NCI-H446 treated with DMSO at 0.1 percent for 48 hours (cell line): ENCODE measurements around the gene RAB43.
"Not testable (repeated sequence)": the region's sequence is repeated elsewhere in the genome, so short reads cannot be mapped to it uniquely, and the experiment has no call there.

Source experiments
- DNase-seq: peaks from one replicate; lab custom pipeline; 2025; lab: John Stamatoyannopoulos, UW

Gene RAB43

DNA sequence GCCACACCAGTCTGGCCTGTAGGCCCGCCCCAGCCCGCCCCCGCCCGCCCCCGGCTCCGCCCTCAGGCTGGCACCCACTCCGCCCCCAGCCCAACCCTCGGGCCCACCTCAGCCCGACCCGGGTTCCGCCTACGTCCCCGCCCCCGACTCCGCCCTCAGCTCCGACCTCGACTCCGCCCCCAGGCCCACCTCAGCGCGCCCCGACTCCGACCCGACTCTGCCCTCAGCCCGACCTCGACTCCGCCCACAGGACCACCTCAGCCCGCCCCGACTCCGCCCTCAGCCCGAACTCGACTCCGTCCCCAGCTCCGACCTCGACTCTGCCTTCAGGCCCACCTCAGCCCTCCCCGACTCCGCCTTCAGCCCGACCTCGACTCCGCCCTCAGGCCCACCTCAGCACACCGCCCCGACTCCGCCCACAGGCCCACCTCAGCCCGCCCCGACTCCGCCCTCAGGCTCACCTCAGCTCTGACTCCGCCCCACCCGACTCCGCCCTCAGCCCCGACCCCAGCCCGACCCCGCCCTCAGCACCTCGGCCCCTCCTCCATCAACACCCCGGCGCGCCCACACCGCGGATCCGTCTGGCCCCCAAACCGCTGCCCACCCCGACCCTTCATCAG lies at the start of gene RAB43:
TSS of gene RAB43 (minus strand) at position 13 of the 620 bp plus-strand sequence. CDS start 315 bp downstream, outside the sequence.
- DNase-seq: peak; percentile 25

DNA sequence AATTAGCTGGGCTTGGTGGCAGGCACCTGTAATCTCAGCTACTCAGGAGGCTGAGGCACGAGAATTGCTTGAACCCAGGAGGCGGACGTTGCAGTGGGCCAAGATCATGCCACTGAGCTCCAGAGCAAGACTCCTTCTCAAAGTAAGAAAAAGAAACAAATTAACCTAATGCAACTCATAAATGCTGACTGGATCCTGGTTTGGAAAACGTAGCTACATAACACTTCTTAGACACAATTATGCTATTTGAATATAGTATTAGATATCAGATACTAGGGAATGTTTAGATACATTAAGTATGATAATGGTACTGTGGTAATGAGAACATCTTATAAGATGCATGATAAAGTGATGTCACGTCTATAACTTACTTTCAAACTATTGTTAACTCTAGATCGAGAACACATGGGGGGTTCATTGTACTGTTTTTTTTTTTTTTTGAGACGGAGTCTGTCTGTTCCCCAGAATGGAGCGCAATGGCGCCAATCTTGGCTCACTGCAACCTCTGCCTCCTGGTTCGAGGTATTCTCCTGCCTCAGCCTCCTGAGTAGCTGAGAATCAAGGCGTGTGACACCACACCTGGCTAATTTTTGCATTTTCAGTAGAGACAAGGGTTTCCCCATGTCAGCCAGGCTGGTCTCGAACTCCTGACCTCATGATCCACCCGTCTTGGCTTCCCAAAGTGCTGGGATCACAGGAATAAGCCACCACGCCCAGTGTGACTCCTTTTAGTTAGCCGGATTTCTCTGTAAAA lies 45.2 kb upstream of the RAB43 start:
- no peak for DNase-seq

DNA sequence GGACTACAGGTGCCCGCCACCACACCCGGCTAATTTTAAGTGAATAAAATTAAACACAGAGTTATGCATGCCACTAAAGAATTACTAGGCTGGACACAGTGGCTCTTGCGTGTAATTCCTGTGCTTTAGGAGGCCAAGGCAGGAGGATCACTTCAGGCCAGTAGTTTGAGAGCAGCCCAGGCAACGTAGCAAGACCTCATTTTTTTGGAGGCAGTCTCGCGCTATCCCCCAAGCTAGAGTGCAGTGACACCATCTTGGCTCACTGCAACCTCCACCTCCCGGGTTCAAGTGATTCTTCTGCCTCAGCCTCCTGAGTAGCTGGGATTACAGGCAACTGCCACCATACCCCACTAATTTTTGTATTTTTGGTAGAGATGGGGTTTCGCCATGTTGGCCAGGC lies 44.0 kb upstream of the RAB43 start:
- DNase-seq: not testable (repeated sequence)

DNA sequence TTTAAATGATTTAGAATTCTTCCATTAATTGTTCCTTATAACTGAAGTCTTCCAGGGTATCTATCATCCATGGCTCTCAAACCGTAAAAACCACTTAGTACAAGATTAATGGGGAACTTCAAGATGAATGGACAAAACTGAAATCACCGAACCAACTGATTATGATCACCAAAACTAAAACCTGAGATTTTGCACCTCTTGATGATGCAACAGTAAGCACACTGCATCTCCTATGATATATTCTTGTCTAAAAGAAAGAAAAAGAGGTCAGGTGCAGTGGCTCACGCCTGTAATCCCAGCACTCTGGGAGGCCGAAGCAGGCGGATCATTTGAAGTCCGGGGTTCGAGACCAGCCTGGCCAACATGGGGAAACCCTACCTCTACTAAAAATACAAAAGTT lies 42.9 kb upstream of the RAB43 start:
- no peak for DNase-seq

DNA sequence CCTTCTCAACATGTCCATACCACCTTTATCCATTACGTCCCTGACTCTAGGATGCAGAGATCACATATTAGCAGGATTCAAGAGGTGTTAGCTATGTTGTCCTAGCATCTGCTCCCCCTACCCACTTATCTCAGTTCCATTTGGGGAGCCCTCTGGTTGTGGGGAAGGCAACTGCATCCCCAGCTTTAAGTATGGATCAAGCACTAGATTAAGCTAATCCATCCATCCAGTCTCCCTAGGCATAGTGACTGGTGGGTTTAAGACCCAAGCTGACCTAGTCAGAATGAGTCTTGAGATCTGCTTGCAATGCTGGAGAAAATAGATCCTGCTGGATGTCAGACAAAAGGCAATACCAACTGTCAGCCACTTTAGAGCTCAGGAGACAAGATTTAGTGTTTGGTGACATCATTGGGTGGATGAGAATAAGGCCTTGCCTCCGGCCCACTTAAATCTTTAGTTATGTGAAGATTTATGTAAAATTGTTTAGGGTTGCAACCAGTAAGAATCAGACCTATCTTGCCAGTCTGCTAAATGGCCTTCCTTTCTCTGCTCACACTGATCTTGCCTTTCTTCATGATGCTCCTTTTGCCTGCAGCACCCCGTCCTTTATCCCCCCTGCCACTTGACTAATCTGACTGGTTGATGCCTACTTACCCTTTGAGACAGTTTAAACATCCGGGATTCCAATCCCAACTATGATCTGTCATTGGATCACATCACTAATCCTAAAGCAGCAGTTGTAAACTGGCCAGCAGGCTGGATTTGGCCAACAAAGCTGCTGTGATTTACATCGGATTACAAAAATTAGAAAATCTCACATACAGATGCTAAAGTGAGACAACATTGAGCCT lies 41.4 kb upstream of the RAB43 start:
- no peak for DNase-seq

DNA sequence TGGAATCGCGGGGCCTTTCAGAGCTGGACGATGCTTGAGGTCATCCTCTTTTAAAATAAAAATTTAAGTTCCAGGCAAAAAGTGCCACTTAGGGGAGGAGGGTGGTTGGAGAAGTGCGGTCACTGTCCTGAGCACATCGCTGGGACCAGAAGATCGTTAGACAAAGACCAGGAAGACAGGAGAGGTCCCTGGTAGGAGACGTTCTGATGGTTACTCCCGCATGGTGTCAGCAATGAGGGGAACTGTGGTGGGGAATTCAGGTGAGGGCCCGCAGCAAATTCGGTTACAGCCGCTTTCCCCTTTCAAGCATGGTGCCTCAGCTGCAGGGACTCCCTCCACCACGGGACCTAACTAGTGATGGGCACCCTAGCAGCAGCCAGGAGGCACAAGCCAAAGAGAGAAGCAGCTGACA lies 40.3 kb upstream of the RAB43 start:
- DNase-seq: no peak

DNA sequence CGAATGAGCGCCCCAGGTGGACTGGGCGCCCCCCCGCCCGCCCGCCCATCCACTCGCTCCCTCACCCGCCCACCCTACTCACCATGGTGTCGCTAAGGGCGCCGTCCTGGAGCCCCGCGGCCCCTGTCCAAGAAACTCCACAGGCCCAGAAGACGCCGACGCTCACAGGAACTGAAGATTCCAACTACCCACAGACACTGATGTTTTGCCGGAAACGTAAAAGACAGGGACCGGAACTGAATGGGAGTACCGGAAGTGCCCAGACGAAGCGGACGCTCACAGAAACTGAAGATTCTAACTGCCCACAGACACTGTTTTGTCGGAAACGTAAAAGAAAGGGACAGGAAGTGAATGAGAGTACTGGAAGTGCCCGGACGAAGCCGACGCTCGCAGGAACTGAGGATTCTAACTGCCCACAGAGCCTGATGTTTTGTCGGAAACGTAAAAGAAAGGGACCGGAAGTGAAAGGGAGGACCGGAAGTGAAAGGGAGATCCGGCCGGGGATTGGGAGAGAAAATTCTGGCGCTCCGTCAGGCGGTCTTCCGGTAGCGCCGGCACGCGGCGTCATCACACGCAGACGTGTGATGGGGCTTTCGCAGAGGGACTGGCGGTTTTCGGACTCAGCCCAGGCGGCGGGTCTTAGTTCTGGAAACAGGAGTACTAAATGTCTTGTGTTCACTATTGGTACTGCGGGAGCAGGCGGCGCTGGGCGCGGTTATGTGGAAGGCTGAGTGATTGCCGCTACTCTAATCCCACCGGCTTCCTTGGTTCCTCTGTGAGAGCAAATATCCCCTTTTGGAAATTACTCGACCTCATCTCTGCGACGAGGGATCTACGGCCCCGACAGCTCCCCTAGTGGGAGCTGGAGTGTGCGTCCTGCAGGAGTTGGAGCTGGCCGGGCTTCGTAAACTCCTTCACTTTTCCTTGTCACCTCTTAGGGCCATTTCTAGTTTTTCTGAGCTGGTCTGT lies 39.6 kb upstream of the RAB43 start, which contains the start of gene ISY1:
TSS of gene ISY1 (minus strand) at position 173 of the 969 bp plus-strand sequence. CDS start at position 85, 88 bp downstream.
- peak; percentile 98 for DNase-seq

DNA sequence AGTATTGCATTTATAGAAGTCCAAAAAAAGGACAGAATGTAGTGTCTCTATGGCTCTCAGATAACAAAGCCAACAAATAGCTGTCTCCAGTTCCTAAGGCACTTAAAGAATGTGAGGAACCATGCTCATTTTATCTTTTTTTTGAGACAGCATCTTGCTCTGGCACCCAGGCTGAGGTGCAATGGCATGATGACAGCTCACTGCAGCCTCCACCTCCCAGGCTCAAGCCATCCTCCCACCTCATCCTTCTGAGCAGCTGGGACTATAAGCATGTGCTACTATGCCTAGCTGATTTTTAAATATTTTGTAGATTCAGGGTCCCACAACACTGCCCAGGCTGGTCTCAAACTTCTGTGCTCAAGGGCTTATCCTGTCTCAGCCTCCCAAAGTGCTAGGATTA lies 23.2 kb upstream of the RAB43 start:
- DNase-seq: no peak

DNA sequence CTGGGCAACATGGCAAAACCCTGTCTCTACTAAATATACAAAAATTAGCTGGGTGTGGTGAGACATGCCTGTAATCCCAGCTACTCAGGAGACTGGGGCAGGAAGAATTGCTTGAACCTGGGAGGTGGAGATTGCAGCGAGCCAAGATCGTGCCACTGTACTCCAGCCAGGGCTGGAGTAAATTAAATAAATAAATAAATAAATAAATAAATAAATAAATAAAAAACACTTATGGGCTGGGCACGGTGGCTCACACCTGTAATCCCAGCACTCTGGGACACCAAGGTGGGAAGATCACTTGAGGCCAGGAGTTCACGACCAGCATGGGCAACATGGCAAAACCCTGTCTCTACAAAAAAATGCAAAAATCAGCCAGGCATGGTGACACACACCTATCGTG lies 19.4 kb upstream of the RAB43 start:
- DNase-seq: not testable (repeated sequence)

DNA sequence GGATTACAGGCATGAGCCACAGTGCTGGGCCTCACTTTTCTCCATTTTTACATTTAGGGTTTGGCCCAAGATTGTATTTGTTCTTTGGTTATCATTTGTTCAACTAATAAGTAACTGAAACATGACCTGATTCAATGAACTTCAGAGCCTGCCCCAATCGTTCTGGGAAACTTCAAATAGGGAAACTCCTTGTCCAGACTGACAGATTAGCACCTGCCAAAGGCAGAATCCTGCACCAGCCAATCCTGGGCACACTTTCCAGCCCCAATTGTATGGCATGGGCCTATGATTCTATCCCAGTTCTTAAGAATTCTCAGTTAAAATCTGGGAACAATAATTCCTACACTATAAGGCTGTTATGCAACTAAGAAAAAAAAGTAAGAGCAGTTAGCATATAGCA lies 18.3 kb upstream of the RAB43 start:
- DNase-seq: no peak

DNA sequence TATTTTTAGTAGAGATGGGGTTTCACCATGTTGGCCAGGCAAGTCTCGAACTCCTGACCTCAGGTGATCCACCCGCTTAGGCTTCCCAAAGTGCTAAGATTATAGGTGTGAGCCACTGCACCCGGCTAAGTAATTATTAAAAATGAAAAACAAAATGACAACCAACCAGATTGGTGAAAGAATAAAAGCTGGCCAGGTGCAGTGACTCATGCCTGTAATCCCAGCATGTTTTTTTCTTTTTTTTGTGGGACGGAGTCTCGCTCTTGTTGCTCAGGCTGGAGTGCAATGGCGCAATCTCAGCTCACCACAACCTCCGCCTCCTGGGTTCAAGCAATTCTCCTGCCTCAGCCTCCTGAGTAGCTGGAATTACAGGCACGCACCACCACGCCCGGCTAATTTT lies 14.7 kb upstream of the RAB43 start:
- DNase-seq: not testable (repeated sequence)

DNA sequence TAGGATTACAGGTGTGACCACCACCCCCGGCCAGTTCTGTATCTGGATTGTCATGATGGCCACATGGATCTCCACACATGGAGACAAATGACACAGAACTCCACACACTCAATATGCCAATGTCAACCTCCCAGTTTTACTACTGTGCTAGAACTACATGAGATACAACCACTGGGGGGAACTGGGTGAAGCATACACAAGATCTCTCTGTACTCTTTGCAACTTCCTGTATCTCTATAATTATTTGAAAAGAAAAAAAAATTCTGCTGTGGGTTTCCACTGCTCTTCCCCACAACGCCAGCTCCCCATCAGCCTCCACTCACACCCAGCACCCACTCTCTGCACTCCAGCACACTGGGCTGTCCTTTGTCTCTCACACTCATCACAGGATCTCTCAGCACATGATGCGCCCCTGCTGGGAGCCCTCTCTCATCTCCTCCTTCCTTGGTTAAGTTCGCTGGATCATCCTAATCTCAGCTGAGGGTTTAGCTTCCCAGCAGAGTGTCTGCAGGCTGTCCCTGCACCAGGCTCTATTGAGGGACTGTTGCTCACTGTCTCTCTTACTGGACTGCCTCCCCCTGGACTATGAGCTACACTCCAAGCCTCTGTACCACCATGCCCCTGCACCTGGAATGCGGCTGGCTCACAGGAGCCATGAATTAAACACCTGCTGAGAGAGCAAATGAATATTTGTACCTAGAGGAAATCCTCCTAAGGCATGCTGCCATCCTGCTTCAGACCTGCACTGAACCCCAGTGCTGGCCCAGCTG lies 10.7 kb upstream of the RAB43 start:
- no peak for DNase-seq

DNA sequence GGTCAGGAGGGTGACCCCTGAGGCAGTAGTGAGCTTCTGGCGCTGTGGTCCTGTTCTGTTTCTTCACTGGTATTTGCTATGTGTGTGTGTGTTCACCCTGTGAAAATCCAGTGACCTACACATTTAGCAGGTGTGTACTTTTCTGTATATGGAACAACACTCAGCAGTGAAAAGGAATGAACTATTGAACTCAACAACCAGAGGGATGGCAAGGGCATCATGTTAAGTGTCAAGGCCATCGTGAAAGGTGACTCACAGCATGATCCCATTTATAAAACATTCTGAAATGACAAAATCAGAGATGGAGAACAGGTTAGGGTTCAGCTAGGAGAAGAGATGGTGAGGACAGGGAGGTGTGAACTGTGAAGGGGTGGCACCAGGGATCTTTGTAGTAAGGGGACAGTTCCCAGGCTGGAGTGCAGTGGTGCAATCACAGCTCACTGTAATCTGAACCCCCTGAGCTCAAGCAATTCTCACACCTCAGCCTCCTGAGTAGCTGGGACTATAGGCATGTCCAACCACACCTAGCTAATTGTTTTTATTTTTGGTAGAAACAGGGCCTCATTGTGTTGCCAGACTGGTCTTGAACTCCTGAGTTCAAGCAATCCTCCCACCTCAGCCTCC lies 10.0 kb upstream of the RAB43 start:
- no peak for DNase-seq

DNA sequence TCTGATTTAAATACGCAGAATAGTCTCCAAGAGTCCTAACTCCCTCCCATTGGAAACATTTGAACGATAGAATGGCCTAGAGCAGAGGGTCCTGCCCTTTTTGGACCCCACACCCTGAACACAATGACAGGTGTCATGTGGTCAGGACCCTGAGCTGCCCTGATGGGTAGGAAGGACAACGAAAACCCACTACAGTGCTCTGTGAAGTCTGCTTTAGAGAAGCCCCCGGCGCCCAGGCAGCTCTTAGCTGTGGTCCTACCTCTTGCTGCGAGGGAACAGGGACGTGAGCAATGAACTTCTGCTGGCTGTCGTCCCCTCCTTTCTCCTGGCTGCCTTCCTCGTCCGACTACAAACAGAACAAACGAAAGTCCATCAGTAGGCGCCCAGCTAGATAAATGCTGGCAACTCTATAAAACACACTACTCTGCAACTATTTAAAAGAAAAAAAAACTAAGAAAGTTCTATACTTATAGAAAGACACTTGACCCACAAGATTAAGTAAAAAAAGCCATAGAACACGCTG lies 8.7 kb upstream of the RAB43 start:
- DNase-seq: no peak

DNA sequence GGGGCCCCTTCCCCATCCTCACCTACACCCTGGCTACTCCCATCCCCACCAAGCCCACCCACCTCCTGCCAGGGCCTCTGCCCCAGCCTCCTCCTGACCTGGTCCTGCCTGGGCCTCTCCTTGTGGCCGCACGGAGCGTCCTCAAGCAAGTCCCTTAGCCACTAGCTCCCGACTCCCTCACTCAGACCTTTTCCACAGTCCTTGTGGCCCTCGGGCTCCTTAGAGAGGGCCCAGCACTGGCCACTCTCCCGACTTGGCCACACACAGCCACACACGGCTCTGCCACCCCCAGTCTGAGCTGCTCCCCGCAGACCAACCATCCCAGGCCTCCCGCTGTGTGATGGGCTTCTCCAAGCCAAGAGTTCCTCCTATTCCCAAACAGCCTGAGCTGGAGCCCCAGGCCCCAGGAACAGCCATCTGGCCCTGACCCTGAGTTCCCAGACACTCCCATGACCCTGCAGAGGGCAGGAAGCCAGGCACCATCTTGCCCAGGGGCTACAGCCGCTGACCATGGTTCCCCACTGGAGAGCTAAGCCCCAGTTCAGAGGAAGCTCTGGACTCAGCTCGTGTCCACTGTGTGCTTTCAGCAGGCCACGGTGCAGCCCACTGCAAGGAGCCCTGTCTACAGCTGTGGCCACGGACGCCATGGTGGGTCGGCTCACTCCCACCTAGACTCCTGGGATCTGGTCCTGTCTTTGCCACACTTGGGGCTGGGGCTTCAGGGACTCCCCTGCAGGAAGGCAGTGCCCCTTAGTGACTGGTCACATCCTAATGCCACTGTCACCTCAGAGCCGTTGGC lies 7.0 kb upstream of the RAB43 start:
- no peak for DNase-seq

DNA sequence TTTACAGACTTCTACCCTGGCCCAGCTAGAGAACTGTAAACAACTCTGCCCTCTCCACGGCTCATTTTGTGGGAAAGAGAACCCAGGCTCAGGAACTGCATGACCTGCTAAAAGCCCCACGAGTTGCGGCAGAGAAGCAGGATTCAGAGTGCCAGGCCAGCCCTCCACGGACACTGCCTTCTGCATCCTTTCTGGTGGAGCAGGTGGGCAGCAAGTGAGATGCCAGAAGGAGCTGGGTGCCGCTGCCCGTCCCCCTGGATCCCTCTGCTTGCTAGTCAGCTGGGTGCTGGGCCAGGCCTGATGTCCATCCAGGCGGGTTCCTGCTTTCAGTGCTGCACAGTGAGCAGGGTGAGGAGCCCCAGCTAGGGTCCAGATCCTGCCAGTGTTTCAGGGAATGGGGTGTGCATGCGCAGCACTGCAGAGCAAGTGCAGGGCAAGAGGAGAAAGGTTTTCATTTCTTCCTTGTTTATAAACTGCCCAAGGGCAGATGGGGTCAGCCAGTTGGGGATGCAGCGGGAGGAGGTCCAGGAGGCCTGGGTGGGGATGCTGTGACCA lies 5.2 kb upstream of the RAB43 start:
- no peak for DNase-seq

DNA sequence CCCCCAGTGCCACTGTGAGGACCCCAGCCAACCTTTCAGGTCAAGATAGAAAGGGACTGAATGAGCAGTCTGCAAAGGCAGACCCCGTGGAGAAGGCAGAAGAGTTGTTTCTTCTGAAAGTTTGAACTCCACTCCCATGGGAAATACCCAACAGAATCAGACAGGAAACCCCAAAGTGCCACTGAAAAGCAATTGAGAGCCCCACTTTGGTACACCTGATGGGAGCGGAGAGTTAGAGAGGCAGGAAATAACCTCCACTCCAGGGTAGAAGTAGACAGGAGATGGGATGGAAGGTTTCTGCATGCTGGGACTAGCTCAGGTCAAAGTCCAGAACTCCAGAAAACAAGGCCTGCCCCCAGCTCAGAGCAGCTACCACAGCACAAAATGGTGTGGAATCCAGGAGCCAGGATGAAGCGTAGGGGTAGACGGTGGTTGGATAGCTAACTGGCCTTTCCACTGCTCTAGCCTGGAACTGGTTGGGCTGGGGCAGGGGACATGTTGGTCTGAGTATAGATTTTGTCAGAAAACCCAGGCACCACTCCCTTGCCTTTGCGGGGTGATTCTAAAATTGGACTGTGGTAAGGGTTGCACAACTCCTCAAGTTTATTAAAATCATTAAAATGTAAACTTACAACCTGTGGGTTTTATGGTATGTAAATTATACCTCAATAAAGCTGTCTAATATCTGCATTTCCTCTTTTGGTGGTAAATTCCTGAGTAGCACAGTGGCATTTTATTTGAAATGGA lies 1.9 kb upstream of the RAB43 start:
- no peak for DNase-seq

DNA sequence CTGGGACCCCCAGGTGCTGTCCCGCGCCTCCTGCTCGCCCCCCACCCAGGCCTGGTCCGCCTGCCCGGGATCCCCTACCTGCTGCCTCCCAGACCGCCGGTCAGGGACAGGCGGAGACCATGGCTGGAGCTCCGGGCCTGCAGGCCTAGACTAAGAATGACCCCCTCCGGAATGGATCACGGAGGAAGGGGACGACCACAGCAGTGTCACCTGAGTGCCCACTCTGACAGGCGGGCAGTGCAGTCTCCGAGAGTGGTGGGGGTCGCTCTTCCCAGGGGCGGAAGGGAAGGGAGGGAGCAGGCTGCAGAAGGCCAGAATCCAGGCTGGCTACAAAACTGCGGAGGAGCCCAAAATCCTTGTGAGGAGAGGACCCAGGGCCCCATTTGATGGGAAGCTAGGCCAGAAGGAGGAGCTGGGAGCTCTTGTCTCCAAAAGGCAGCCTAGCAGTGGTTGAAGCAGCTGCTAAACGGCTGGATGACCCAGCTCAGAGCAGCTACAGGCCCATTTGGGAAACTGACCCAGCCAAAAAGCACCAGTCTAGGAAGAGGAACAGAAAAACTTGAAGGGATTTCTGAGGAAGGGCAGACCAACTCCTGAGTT lies 908 bp upstream of the RAB43 start:
- DNase-seq: no peak
